Adrenal gland (tissue), 12 donors: ENCODE data around the gene AFTPH. TPM values are rescaled to one million over a fixed set of nuclear protein-coding genes. Genes with fewer than 3 reads are reported as not detected.

Source experiments
- DNase-seq, 7 donors: peaks; one replicate each; pipeline ENCODE4 v3.0.0-alpha.2; 2019 to 2020
- H3K27ac ChIP-seq, 5 donors: fragments of 200-600 bp; sonication (generic) in 4 of 5; 1 replicate in 3 of 5; 2 replicates in 2 of 5; pipeline versions ENCODE4 v1.5.1 to v1.8.0; 2016 to 2020; ENCODE audit warnings: mild to moderate bottlenecking in 1 of 5
- H3K27me3 ChIP-seq: fragments of 200-600 bp; 2 replicates; pipeline ENCODE4 v1.8.0; 2021
- H3K36me3 ChIP-seq, 2 donors: fragments of 200-600 bp; replicated peaks in 1 of 2; 1 replicate in 1 of 2; 2 replicates in 1 of 2; pipeline versions ENCODE4 v1.5.1 to v1.8.0; 2018 to 2022
- H3K4me1 ChIP-seq, 2 donors: fragments of 200-600 bp; replicated peaks in 1 of 2; 1 replicate in 1 of 2; 2 replicates in 1 of 2; pipeline versions ENCODE4 v1.5.1 to v1.8.0; 2018 to 2021
- H3K4me3 ChIP-seq, 4 donors: fragments of 200-600 bp; sonication (generic) in 3 of 4; one replicate each; pipeline ENCODE4 v1.5.1; 2016 to 2018
- H3K9me3 ChIP-seq, 3 donors: fragments of 200-600 bp; sonication (generic) in 1 of 3; replicated peaks in 1 of 3; 1 replicate in 2 of 3; 2 replicates in 1 of 3; pipeline versions ENCODE4 v1.5.1 to v1.8.0; 2016 to 2021
- POLR2A ChIP-seq, 2 donors: fragments of 450-650 bp; IDR thresholded peaks; one replicate each; pipeline ENCODE4 v1.6.1; 2017; ENCODE audit warnings: antibody characterized with exemption in 2 of 2, mild to moderate bottlenecking in 2 of 2, moderate library complexity in 1 of 2
- WGBS, 4 donors: extraction: QIAGEN DNeasy Blood & Tissue Kit in 2 of 4; methylation state at CpG; one replicate each; pipeline versions ENCODE4 v1.1.5 to v1.1.7; 2013 to 2017; 5-methylcytosine and 5-hydroxymethylcytosine counted together
- intact Hi-C, 2 donors: fragments of 100-400 bp; cut with DNase I; formaldehyde crosslinking; loops; one replicate each; pipeline versions ENCODE4 v1.14.1 to v1.15.0; 2022 to 2023
- polyA plus RNA-seq, 3 donors: library from polyadenylated mRNA; stranded (reverse); fragments of 200-250 nt in 2 of 3; fragments of 350-450 nt in 1 of 3; fragmentation: Illumina TruSeq in 1 of 3; extraction: RNeasy Lipid Tissue Mini Kit (QIAGEN cat#74804) in 1 of 3; gene quantifications; one replicate each; pipeline ENCODE4 v1.2.3, GENCODE V29; 2013 to 2014
- total RNA-seq, 9 donors: library from RNA; depleted of rRNA in 4 of 9; stranded (reverse); fragments of >200 nt in 4 of 9; fragments of 120-200 nt in 1 of 9; fragmentation: NEBNext Ultra II Directional in 1 of 9; extraction: Animal tissue kit (Norgen Biotek cat#: 25700) in 1 of 9; gene quantifications; one replicate each; pipeline versions ENCODE4 v1.1.0 to v1.2.4, GENCODE V29; 2013 to 2023
- TF ChIP-seq, protein P1 (sequence below), 6 experiments: fragments of 450-650 bp in 4 of 6; fragments of 200-600 bp in 2 of 6; sonication (generic) in 1 of 6; IDR thresholded peaks; 1 replicate in 5 of 6; 2 replicates in 1 of 6; pipeline versions ENCODE4 v1.5.1 to v1.8.0; 2016 to 2021; ENCODE audit warnings: antibody characterized with exemption in 6 of 6, mild to moderate bottlenecking in 2 of 6, moderate library complexity in 1 of 6
- donor health status: healthy with polysubstance abuse.
- donor health status: Bipolar disorder and iron deficiency.
- donor health status: DM: yes; HTN: yes; CAD: no.
- donor health status: DM: no; HTN: no; CAD: no.
- donor health status: DM: no; HTN: no; CAD: no.
- donor health status: DM: yes; HTN: yes; CAD: no.

The AFTPH gene
- total and polyA plus RNA-seq, 12 donors = 25.7 to 58.5 (median 36.1) TPM

DNA sequence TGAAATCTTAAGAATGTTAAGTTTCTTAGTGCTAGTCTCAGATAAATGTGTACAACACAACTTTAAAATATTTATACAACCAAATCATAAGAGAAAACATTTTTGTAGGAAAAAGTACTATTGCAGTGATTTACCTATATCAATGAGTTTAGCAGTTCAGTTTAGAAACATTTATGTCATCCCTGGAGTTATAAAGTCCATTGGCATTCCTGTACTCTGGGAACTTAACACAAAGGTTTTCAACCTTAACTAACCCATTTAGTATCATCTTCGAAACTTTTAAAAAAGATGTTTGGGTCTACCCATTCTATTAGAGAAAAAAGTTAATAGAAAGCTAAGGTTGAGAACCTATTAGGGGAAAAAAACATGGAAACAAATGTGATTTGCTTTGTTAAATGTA, 10.9 kb downstream of the AFTPH start:
- DNase-seq = no peak
- intact Hi-C loops = no loop called here
- no peaks in the 10 kb centered on the region for H3K36me3 ChIP-seq
- TF ChIP-seq POLR2A (IDR thresholded peaks at IDR 0.05) = no peak
- TF ChIP-seq, protein P1, sequence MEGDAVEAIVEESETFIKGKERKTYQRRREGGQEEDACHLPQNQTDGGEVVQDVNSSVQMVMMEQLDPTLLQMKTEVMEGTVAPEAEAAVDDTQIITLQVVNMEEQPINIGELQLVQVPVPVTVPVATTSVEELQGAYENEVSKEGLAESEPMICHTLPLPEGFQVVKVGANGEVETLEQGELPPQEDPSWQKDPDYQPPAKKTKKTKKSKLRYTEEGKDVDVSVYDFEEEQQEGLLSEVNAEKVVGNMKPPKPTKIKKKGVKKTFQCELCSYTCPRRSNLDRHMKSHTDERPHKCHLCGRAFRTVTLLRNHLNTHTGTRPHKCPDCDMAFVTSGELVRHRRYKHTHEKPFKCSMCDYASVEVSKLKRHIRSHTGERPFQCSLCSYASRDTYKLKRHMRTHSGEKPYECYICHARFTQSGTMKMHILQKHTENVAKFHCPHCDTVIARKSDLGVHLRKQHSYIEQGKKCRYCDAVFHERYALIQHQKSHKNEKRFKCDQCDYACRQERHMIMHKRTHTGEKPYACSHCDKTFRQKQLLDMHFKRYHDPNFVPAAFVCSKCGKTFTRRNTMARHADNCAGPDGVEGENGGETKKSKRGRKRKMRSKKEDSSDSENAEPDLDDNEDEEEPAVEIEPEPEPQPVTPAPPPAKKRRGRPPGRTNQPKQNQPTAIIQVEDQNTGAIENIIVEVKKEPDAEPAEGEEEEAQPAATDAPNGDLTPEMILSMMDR (IDR thresholded peaks at IDR 0.05) = no peak
- H3K27me3 ChIP-seq = no peaks in the 10 kb centered on the region
- WGBS, 4 donors = 88 to 100% (median 97%) methylated on average over 1 of the region's 1 CpG
- H3K4me1 ChIP-seq = peaks cover 0 to 26% of the 10 kb centered on the region in 2 donors
- no peak overlapping the region for H3K4me3 ChIP-seq
- H3K9me3 ChIP-seq = no peaks in the 10 kb centered on the region
- H3K27ac ChIP-seq = no peak overlapping the region

DNA sequence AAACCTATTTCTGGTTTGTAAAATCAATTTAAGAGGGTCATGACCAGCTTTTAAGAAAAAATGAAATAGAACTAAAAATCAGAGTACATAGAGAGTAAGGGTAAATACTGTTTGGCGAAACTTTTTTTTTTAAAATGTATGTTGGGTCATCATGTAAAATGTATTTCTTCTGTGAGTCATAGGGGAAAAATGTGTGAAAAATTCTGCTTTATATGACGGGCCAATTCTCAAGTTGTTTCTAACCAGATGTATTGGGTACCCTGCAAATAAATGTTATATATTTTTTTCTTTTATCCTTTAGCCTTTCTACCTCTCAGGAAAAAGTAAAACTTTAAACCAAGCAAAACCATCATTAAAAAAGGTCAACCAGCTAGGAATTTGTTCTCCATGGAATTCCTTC, 13.9 kb downstream of the AFTPH start:
- Histone ChIP-seq H3K9me3 (no peaks in the 10 kb centered on the region), H3K4me3 (no peak overlapping the region), H3K36me3 (no peaks in the 10 kb centered on the region), H3K27me3 (no peaks in the 10 kb centered on the region), H3K4me1 (peaks cover 0 to 26% of the 10 kb centered on the region in 2 donors), H3K27ac (no peak overlapping the region)
- TF ChIP-seq, protein P1 (IDR thresholded peaks at IDR 0.05) = no peak
- no peak for TF ChIP-seq POLR2A (IDR thresholded peaks at IDR 0.05)
- 94 to 97% (median 95%) methylated on average over 2 of the region's 2 CpGs for WGBS, 4 donors
- no peak for DNase-seq
- intact Hi-C loops = no loop called here

DNA sequence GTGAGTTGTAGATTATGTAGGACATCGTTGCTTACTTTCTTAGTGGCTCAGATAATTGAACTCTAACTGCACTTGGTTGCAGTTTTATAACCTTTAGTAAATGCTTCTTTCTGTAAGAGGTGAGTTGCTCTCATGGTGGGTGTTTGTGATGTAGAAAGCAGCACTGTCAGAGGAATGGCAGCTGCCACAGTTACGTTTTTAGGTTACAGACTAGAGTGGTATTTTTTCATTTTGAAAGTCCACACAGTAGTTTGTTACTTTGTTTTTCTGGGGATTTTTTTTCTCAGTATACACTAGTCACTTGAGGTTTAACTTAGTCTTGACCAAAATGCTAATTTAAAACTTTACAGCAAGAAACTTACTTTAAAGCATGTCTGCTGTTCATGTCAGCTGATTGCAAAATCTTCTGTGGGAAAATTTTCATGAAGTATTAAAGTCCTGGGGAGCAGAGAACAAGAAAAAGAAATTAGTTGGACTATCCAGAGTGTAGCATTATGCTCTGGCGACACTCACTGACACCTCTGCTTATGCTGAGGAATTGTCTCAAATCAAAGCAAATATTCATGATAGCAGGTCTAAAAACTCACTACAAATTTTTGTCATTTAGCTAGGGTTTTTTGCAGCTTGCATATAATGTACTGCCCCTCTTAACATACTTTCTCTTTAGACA, 14.8 kb downstream of the AFTPH start:
- Histone ChIP-seq H3K4me3 (no peak overlapping the region), H3K4me1 (peaks cover 0 to 26% of the 10 kb centered on the region in 2 donors), H3K27ac (no peak overlapping the region), H3K27me3 (no peaks in the 10 kb centered on the region), H3K36me3 (no peaks in the 10 kb centered on the region), H3K9me3 (no peaks in the 10 kb centered on the region)
- intact Hi-C loops = no loop called here
- DNase-seq = no peak
- 77 to 82% (median 81%) methylated on average over 3 of the region's 3 CpGs for WGBS, 4 donors
- TF ChIP-seq, protein P1 (IDR thresholded peaks at IDR 0.05) = no peak
- TF ChIP-seq POLR2A (IDR thresholded peaks at IDR 0.05) = no peak

DNA sequence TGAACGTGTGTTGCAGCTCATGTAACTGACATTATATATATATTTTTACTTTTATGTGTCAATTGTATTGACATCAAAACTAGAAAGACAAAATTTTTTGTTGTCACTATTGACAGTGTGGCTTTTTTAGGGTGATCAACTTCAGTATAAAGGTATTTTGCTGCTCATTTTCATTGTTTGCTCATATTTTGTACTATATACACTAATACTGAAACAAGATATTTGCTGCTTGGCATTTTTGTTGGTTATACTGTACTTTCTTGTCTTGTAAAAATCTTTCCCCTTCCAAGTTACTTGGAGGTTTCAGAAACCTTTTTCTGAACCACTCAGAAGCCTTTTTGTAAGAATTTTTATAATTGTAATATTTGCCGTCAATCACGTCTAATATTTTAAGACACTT, 16.5 kb downstream of the AFTPH start:
- peaks cover 6 to 23% of the 10 kb centered on the region in 2 donors for H3K4me1 ChIP-seq
- no peak for DNase-seq
- no peaks in the 10 kb centered on the region for H3K36me3 ChIP-seq
- no peak overlapping the region for H3K4me3 ChIP-seq
- no peak for TF ChIP-seq POLR2A (IDR thresholded peaks at IDR 0.05)
- TF ChIP-seq, protein P1 (IDR thresholded peaks at IDR 0.05) = no peak
- intact Hi-C loops = no loop called here
- no peaks in the 10 kb centered on the region for H3K9me3 ChIP-seq
- H3K27ac ChIP-seq = no peak overlapping the region
- 82 to 96% (median 92%) methylated on average over 3 of the region's 3 CpGs for WGBS, 4 donors
- H3K27me3 ChIP-seq = no peaks in the 10 kb centered on the region
